HCT116 (cell line): ENCODE results near the gene NUMA1. TPM values are rescaled to one million over a fixed set of nuclear protein-coding genes. Genes with fewer than 3 reads are reported as not detected.
A peak's percentile ranks its signal among the peaks of the same experiment; 100 is the strongest.

Source experiments
- ATAC-seq: fragments of 200-7000 bp; cut with Tn5 transposase; 2 replicates; pipeline ENCODE4 v1.9.1; 2020; ENCODE audit warnings: mild to moderate bottlenecking, moderate library complexity
- BruUV-seq: library from RNA; stranded (reverse); fragments of 400-500 nt; replicated peaks from 2 replicates; lab custom pipeline; 2021; lab: Mats Ljungman, UMichigan
- CTCF ChIA-PET: fragments of 300-600 bp; sonication (Branson Sonifier 250); formaldehyde crosslinking; loops from one replicate; lab custom pipeline; 2021; ENCODE audit warnings: antibody characterized with exemption; lab: Charles Lee
- POLR2A ChIA-PET: fragments of 300-600, 350-600 bp; sonication (Branson Sonifier 250); formaldehyde crosslinking; loops from one replicate; lab custom pipeline; 2021; ENCODE audit warnings: antibody characterized with exemption; lab: Charles Lee
- RAD21 ChIA-PET, 2 experiments: fragments of 300-600 bp; sonication (Branson Sonifier 250); formaldehyde crosslinking; loops; one replicate each; lab custom pipeline; 2023; ENCODE audit warnings: low total read pairs in 2 of 2; ENCODE audit not compliant: uncharacterized antibody in 2 of 2, unreplicated experiment in 2 of 2, low non-redundant PET in 1 of 2; lab: Charles Lee
- DNase-seq: peaks from one replicate; pipeline ENCODE4 v3.0.0-alpha.2; 2010; ENCODE audit warnings: low read depth, low spot score
- H2AFZ ChIP-seq: fragments of 200-600 bp; shearing (Covaris generic), sonication (generic); 2 replicates; pipeline ENCODE4 v1.6.1; 2017; ENCODE audit warnings: low read depth, mixed run types, mixed read lengths, antibody characterized with exemption, low read length; ENCODE audit not compliant: poor library complexity, severe bottlenecking
- H3K27ac ChIP-seq: 2 replicates; pipeline ENCODE4 v1.5.1; 2012; ENCODE audit warnings: low read depth, low read length
- H3K27me3 ChIP-seq: fragments of 200-600 bp; sonication (generic); 2 replicates; pipeline ENCODE4 v1.6.1; 2016; ENCODE audit warnings: mixed run types, low read length, mixed read lengths; ENCODE audit not compliant: insufficient read depth
- H3K36me3 ChIP-seq, 2 experiments: fragments of 200-500 bp in 1 of 2; fragments of 200-600 bp in 1 of 2; sonication (Bioruptor generic) in 1 of 2; sonication (generic) in 1 of 2; 2 replicates each; pipeline versions ENCODE4 v1.5.1 to v1.6.1; 2014 to 2016; ENCODE audit warnings: low read length in 2 of 2, inconsistent platforms in 1 of 2, mixed read lengths in 1 of 2, mixed run types in 1 of 2; ENCODE audit not compliant: insufficient read depth in 2 of 2, control insufficient read depth in 1 of 2
- H3K4me1 ChIP-seq, 2 experiments: fragments of 200-600 bp in 1 of 2; sonication (generic) in 1 of 2; 2 replicates each; pipeline versions ENCODE4 v1.5.1 to v1.6.1; 2012 to 2017; ENCODE audit warnings: low read length in 2 of 2, inconsistent platforms in 1 of 2, mild to moderate bottlenecking in 1 of 2, mixed read lengths in 1 of 2, mixed run types in 1 of 2, moderate library complexity in 1 of 2; ENCODE audit not compliant: insufficient read depth in 2 of 2, control insufficient read depth in 1 of 2
- H3K4me2 ChIP-seq: fragments of 200-600 bp; sonication (generic); 2 replicates; pipeline ENCODE4 v1.6.1; 2017; ENCODE audit warnings: mixed run types, low read length, mixed read lengths
- H3K4me3 ChIP-seq, 2 experiments: fragments of 200-600 bp in 1 of 2; sonication (generic) in 1 of 2; replicated peaks in 1 of 2; 2 replicates each; pipeline ENCODE4 v1.5.1; 2011 to 2016; ENCODE audit warnings: low read length in 2 of 2, control low read depth in 1 of 2, low read depth in 1 of 2, mild to moderate bottlenecking in 1 of 2, mixed read lengths in 1 of 2, mixed run types in 1 of 2
- H3K79me2 ChIP-seq: fragments of 200-600 bp; sonication (generic); 2 replicates; pipeline ENCODE4 v1.6.1; 2017; ENCODE audit warnings: mild to moderate bottlenecking, mixed run types, low read length, moderate library complexity, mixed read lengths; ENCODE audit not compliant: insufficient read depth
- H3K9ac ChIP-seq: fragments of 200-600 bp; sonication (generic); 2 replicates; pipeline ENCODE4 v1.6.1; 2016; ENCODE audit warnings: low read length, mixed read lengths
- H3K9me2 ChIP-seq: fragments of 200-600 bp; sonication (generic), shearing (Covaris generic); 2 replicates; pipeline ENCODE4 v1.6.1; 2017; ENCODE audit warnings: mixed run types, mild to moderate bottlenecking, moderate library complexity; ENCODE audit not compliant: insufficient read depth
- H3K9me3 ChIP-seq, 2 experiments: fragments of 200-500 bp in 1 of 2; fragments of 200-600 bp in 1 of 2; sonication (Bioruptor generic) in 1 of 2; sonication (generic) in 1 of 2; 2 replicates each; pipeline ENCODE4 v1.6.1; 2014 to 2017; ENCODE audit warnings: low read length in 2 of 2, mixed read lengths in 2 of 2, inconsistent platforms in 1 of 2, low read depth in 1 of 2, mild to moderate bottlenecking in 1 of 2, mixed run types in 1 of 2, moderate library complexity in 1 of 2; ENCODE audit not compliant: control insufficient read depth in 1 of 2, insufficient read depth in 1 of 2
- H4K20me1 ChIP-seq: fragments of 200-600 bp; sonication (generic), shearing (Covaris generic); 2 replicates; pipeline ENCODE4 v1.6.1; 2017; ENCODE audit warnings: mixed run types, mild to moderate bottlenecking, moderate library complexity; ENCODE audit not compliant: insufficient read depth
- EZH2 ChIP-seq: fragments of 200-600 bp; sonication (generic); IDR thresholded peaks from 2 replicates; pipeline ENCODE4 v1.6.1; 2017; ENCODE audit warnings: antibody characterized with exemption, mixed run types
- JUND ChIP-seq: IDR thresholded peaks from 2 replicates; pipeline ENCODE4 v1.6.1; 2012
- POLR2A ChIP-seq: IDR thresholded peaks from 2 replicates; pipeline ENCODE4 v1.7.0; 2011; ENCODE audit warnings: borderline replicate concordance; ENCODE audit not compliant: insufficient read depth, insufficient read length; ENCODE audit errors: extremely low read depth
- POLR2AphosphoS5 ChIP-seq: IDR thresholded peaks from 2 replicates; pipeline ENCODE4 v1.6.1; 2011; ENCODE audit warnings: mild to moderate bottlenecking, low read depth, low read length, moderate library complexity
- RAD21 ChIP-seq: IDR thresholded peaks from 2 replicates; pipeline ENCODE4 v1.6.1; 2012; ENCODE audit warnings: low read depth, mild to moderate bottlenecking
- TCF7L2 ChIP-seq: IDR thresholded peaks from 2 replicates; pipeline ENCODE4 v1.7.0; 2011; ENCODE audit warnings: borderline replicate concordance, inconsistent platforms; ENCODE audit not compliant: insufficient read depth, insufficient read length; ENCODE audit errors: extremely low read depth
- intact Hi-C: fragments of 100-400 bp; cut with micrococcal nuclease; formaldehyde crosslinking; loops from 2 replicates; pipeline ENCODE4 v1.10.0; 2022
- total RNA-seq: library from RNA; stranded (reverse); gene quantifications from one replicate; pipeline ENCODE4 v1.2.1, GENCODE V29; 2021; ENCODE audit not compliant: unreplicated experiment
- TF ChIP-seq, protein P1 (sequence below): IDR thresholded peaks from 2 replicates; pipeline ENCODE4 v1.6.1; 2012
- TF ChIP-seq, protein P2 (sequence below): IDR thresholded peaks from 2 replicates; pipeline ENCODE4 v1.6.1; 2012; ENCODE audit warnings: low read depth
- TF ChIP-seq, protein P3 (sequence below), 3 experiments: fragments of 200-600 bp in 1 of 3; sonication (generic) in 1 of 3; IDR thresholded peaks in 2 of 3; conservative IDR thresholded peaks in 1 of 3; 2 replicates each; pipeline ENCODE4 v1.5.1; 2012 to 2017; ENCODE audit warnings: low read depth in 2 of 3, low read length in 2 of 3, antibody characterized with exemption in 1 of 3, borderline replicate concordance in 1 of 3, control low read depth in 1 of 3, mild to moderate bottlenecking in 1 of 3, mixed read lengths in 1 of 3, mixed run types in 1 of 3, moderate library complexity in 1 of 3; ENCODE audit not compliant: insufficient read depth in 1 of 3

The NUMA1 gene
- total RNA-seq, 1 experiment from 2014 or later: 133 TPM

DNA sequence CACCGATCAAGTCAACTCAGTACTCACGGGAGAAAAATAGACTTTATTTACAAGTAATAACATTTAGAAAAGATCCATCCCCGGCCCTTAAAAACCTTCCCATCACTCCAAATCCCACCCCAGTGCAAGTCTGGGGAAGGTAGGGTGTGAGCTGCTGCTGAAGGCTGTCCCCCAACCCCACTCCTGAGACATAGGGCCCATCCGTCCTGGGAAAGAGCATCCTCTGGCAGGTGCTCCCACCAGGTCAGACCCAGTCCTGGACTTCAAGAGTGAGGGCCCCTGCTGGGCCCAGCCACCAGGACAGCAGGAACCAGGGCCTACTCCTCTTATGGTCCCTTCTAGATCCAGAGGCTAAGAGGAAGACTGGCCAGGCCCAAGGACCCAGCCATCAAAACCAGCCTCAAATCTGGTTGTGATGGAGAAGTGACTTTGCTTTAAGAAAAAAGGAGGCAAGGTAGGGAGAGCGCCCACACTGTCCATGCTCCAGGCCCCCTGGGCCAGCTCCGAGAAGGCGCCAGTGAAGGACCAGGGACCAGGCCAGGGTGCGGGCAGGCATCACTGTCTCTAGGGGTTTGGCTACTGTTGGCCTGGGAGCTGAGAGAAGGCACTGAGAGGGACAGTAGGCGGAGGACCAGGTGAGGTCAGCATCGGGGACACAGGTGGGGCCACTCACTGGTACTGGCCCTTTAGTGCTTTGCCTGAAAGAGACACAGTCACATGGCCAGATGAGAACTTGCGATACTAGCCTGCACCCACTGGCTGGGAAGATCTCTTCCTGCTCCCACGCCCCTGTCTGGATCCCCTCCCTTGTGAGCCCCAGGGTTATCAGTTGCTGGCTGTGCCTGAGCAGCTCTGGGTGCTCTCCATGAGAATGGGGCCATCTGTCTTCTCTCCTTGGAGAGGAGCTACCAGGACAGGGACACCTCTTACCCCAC lies 77.2 kb downstream of the NUMA1 start:
- no peak overlapping the region for H3K4me2 ChIP-seq
- ChIA-PET CTCF (no interaction called here), RAD21 (no interaction called here), POLR2A (no interaction called here)
- H3K9ac ChIP-seq: no peak overlapping the region
- no peak overlapping the region for H2AFZ ChIP-seq
- TF ChIP-seq JUND: no peak
- no peak for TF ChIP-seq RAD21
- no peak for TF ChIP-seq POLR2A
- TF ChIP-seq, protein P1, sequence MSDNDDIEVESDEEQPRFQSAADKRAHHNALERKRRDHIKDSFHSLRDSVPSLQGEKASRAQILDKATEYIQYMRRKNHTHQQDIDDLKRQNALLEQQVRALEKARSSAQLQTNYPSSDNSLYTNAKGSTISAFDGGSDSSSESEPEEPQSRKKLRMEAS: no peak
- TF ChIP-seq, protein P2, sequence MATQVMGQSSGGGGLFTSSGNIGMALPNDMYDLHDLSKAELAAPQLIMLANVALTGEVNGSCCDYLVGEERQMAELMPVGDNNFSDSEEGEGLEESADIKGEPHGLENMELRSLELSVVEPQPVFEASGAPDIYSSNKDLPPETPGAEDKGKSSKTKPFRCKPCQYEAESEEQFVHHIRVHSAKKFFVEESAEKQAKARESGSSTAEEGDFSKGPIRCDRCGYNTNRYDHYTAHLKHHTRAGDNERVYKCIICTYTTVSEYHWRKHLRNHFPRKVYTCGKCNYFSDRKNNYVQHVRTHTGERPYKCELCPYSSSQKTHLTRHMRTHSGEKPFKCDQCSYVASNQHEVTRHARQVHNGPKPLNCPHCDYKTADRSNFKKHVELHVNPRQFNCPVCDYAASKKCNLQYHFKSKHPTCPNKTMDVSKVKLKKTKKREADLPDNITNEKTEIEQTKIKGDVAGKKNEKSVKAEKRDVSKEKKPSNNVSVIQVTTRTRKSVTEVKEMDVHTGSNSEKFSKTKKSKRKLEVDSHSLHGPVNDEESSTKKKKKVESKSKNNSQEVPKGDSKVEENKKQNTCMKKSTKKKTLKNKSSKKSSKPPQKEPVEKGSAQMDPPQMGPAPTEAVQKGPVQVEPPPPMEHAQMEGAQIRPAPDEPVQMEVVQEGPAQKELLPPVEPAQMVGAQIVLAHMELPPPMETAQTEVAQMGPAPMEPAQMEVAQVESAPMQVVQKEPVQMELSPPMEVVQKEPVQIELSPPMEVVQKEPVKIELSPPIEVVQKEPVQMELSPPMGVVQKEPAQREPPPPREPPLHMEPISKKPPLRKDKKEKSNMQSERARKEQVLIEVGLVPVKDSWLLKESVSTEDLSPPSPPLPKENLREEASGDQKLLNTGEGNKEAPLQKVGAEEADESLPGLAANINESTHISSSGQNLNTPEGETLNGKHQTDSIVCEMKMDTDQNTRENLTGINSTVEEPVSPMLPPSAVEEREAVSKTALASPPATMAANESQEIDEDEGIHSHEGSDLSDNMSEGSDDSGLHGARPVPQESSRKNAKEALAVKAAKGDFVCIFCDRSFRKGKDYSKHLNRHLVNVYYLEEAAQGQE: no peak
- no peak for TF ChIP-seq EZH2
- TF ChIP-seq POLR2AphosphoS5: peak; percentile 40
- TF ChIP-seq, protein P3, sequence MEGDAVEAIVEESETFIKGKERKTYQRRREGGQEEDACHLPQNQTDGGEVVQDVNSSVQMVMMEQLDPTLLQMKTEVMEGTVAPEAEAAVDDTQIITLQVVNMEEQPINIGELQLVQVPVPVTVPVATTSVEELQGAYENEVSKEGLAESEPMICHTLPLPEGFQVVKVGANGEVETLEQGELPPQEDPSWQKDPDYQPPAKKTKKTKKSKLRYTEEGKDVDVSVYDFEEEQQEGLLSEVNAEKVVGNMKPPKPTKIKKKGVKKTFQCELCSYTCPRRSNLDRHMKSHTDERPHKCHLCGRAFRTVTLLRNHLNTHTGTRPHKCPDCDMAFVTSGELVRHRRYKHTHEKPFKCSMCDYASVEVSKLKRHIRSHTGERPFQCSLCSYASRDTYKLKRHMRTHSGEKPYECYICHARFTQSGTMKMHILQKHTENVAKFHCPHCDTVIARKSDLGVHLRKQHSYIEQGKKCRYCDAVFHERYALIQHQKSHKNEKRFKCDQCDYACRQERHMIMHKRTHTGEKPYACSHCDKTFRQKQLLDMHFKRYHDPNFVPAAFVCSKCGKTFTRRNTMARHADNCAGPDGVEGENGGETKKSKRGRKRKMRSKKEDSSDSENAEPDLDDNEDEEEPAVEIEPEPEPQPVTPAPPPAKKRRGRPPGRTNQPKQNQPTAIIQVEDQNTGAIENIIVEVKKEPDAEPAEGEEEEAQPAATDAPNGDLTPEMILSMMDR (IDR thresholded peaks at IDR 0.05 in 2 of 3, conservative IDR thresholded peaks at IDR 0.05 in 1 of 3; ENCODE audit: borderline replicate concordance in 1 of 3, insufficient read depth in 1 of 3, low read depth in 2 of 3, low read length in 2 of 3): no peak
- no peak for TF ChIP-seq TCF7L2
- H3K4me3 ChIP-seq: no peak overlapping the region
- intact Hi-C loops: no loop called here
- no peaks in the 10 kb centered on the region for H4K20me1 ChIP-seq
- ATAC-seq (0 out of 2 replicates have a peak, but pooled peaks have one; percentile 3), DNase-seq (no peak)
- H3K9me3 ChIP-seq: no peaks in the 10 kb centered on the region
- H3K27ac ChIP-seq: no peak overlapping the region
- BruUV-seq: TSS peak; percentile 57
- no peaks in the 10 kb centered on the region for H3K4me1 ChIP-seq
- H3K36me3 ChIP-seq: peaks cover 33 to 35% of the 10 kb centered on the region in 2 experiments; a peak in 3 of 4 replicates
- no peaks in the 10 kb centered on the region for H3K27me3 ChIP-seq
- H3K9me2 ChIP-seq: no peaks in the 10 kb centered on the region
- H3K79me2 ChIP-seq: no peaks in the 10 kb centered on the region
